AG10803 (cell line): ENCODE results near the gene DPP3.
A peak's percentile ranks its signal among the peaks of the same experiment; 100 is the strongest.
"Not testable (repeated sequence)": the region's sequence is repeated elsewhere in the genome, so short reads cannot be mapped to it uniquely, and the experiment has no call there.

ENCODE experiments used
- DNase-seq: peaks from one replicate; pipeline ENCODE4 v3.0.0; 2010; ENCODE audit warnings: low read depth
- H3K4me3 ChIP-seq: 2 replicates; pipeline ENCODE4 v1.5.1; 2011; ENCODE audit warnings: mild to moderate bottlenecking, low read length, control low read depth
- TF ChIP-seq, protein P1 (sequence below): conservative IDR thresholded peaks from 2 replicates; pipeline ENCODE4 v1.5.1; 2011; ENCODE audit warnings: mild to moderate bottlenecking, low read length, control low read depth, inconsistent platforms

DPP3 gene, protein sequence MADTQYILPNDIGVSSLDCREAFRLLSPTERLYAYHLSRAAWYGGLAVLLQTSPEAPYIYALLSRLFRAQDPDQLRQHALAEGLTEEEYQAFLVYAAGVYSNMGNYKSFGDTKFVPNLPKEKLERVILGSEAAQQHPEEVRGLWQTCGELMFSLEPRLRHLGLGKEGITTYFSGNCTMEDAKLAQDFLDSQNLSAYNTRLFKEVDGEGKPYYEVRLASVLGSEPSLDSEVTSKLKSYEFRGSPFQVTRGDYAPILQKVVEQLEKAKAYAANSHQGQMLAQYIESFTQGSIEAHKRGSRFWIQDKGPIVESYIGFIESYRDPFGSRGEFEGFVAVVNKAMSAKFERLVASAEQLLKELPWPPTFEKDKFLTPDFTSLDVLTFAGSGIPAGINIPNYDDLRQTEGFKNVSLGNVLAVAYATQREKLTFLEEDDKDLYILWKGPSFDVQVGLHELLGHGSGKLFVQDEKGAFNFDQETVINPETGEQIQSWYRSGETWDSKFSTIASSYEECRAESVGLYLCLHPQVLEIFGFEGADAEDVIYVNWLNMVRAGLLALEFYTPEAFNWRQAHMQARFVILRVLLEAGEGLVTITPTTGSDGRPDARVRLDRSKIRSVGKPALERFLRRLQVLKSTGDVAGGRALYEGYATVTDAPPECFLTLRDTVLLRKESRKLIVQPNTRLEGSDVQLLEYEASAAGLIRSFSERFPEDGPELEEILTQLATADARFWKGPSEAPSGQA

DNA sequence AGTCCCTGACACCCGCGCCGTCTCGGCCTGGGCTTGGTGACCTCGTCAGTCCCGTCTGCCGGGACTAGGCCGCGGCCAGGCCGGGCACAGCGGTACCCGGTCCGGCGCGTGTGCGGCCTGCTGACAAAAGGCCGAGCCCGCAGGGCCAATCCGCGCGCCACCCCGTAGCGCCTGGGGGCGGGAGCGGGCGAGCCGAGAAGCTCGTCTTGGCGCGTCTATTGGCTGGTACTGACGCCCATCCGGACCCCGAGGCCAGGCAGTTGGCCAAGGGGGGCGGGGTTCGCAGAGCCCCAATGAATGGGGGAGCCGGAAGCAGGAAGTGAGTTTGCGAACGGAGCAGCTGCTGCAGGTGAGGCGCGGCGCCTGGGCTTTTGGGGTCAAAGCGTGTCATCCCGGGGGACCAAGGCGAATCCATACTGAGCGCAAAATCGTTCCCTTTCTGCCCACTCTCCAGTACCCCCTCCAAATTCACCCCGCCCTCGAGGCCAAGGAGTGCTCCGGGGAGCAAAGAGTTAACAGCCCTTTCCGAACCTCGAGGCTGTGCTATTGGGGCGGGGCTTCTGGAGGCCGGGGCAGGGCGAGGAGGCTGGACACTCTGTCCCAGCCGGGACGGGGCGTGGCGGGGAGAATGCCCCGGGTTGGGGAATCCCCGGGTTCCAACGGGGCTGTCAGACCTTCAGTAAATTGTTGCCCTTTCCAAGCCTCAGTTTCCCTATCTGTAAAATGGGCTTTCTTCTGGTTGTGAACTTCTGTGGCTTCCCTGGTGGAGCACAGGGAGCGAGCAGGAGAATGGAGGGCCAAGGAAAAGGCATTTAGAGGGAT, at the start of gene DPP3:
DPP3 (plus strand) TSS at position 318 of the 822 bp plus-strand sequence. CDS start 1,767 bp downstream, outside the sequence.
- DNase-seq = peak; percentile 96
- peak within 1 kb of the TSS; percentile 95 for H3K4me3 ChIP-seq

DNA sequence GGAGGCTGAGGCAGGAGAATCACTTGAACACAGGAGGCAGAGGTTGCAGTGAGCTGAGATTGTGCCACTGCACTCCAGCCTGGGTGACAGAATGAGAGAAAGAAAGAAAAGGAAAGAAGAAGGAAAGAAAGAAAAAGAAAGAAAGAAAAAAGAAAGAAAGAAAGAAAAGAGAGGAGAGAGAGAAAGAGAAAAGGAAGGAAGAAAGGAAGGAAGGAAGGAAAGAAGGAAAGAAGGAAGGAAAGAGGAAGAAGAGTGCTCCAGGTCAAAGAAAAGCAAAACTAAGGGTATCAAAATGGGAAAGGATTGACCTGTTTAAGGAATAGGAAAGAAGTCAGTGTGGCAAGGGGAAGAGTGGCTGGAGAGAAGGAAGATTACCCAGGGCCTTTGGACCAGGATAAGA, 48.9 kb upstream of the DPP3 start:
- not testable (repeated sequence) for DNase-seq, H3K4me3 ChIP-seq

More for the DNA sequence above, at the start of gene DPP3:
- TF ChIP-seq, protein P1, sequence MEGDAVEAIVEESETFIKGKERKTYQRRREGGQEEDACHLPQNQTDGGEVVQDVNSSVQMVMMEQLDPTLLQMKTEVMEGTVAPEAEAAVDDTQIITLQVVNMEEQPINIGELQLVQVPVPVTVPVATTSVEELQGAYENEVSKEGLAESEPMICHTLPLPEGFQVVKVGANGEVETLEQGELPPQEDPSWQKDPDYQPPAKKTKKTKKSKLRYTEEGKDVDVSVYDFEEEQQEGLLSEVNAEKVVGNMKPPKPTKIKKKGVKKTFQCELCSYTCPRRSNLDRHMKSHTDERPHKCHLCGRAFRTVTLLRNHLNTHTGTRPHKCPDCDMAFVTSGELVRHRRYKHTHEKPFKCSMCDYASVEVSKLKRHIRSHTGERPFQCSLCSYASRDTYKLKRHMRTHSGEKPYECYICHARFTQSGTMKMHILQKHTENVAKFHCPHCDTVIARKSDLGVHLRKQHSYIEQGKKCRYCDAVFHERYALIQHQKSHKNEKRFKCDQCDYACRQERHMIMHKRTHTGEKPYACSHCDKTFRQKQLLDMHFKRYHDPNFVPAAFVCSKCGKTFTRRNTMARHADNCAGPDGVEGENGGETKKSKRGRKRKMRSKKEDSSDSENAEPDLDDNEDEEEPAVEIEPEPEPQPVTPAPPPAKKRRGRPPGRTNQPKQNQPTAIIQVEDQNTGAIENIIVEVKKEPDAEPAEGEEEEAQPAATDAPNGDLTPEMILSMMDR = no peak

DNA sequence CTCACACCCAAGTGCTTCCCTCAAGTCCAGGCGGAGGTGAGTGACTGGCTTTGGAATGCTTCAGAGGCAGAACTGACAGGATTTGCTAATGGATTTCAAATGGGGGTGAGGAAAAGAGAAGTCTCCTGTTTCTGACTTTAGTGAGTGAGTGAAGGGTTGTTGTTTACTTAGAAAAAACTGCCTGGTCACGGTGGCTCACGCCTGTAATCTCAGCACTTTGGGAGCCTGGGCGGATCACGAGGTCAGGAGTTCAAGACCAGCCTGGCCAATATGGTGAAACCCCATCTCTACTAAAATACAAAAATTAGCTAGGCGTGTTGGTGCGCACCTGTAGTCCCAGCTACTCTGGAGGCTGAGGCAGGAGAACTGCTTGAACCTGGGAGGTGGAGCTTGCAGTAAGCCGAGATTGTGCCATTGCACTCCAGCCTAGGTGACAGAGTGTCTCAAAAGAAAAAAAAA, 48.3 kb upstream of the DPP3 start:
- not testable (repeated sequence) for DNase-seq, H3K4me3 ChIP-seq

DNA sequence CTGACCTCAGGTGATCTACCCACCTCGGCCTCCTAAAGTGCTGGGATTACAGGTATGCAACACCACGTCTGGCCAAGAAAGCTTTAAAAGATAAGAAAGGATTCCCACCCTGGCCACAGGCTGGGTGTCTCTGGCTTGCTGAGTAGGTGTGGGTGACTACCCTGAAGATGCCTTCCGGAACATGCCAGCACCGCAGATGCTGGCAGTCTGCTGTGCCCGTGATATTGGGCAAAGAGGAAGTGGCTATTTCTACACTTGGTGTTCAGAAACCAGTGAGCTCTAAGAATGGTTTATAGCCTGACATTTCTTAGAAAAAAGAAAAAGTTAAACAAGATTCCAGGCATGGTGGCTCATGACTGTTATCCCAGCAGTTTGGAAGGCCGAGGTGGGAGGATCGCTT, 47.6 kb upstream of the DPP3 start:
- no peak for DNase-seq
- TF ChIP-seq, protein P1 = no peak

DNA sequence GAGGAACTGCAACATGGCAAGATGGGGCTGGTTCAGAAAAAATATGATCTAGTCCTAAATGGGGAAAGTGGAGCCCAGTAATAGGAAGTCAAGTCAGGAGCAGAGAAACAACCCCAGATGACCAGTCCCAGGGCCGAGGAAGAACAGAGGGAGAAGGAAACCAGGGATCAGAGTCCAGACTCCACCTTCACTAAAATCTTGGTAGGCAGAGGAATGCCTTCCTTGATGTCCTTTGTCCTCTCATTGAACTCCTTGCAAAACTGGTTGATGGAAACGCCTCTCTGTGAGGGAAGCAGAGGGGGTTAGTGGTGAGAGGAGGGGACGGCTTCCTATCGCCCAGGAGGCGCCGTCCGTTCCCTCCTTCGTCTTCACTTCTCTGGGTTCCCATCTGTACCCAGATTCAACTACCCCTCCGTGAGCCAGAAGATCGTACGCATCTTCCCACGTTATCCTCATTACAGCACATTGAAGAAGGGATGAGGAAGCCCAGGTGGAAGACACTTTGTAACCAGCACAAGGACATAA, 42.2 kb upstream of the DPP3 start:
- peak overlapping the region; percentile 86 for H3K4me3 ChIP-seq
- TF ChIP-seq, protein P1 = no peak
- DNase-seq = no peak

More for the DNA sequence above, 47.6 kb upstream of the DPP3 start:
- no peak overlapping the region for H3K4me3 ChIP-seq

DNA sequence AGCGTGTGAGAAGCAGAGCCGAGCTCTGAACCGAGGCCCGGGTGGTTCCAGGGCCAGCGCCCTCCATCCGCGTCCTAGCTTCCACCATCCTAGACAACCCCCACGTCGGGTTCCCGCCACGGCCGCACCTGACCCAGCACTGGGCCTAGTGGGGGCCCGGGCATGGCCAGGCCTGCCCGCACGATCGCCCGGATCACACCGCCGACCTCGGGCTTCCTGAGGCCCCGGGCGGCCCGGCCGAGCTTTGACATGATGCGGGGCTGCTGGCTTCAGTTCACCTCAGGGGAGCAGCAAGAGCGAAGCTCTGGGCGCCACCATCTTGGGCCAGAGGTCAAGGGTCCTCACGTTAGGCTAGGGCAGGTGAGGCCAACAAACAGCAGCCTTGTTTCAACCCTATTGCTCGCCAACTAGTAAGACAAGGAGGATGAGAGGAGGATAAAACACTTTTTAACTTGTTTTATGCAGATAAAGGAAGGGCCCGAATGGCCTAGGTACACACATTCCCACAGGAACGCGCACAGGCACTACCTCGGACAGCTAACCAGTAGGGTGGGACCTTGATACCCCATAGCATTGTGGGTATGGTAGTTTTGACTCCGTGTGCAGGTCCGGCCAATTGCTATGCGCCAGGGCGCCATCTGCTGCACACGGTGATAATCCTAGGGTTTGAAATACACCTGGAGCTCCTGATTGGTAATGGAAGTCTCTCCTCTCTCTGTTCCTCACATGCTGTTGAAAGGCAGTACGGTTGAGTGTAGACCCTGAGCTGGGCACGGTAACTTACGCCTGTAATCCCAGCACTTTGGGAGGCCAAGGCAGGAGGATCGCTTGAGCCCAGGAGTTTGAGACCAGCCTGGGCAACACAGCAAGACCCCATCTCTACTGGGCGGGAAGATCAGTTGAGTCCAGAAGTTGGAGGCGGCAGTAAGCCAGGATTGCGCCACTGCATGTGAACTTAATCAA, 41.4 kb upstream of the DPP3 start, which contains the start of gene MRPL11:
MRPL11 (minus strand) TSS at position 345 of the 963 bp plus-strand sequence; CDS start at position 251, 94 bp downstream.
- DNase-seq = peak; percentile 90
- TF ChIP-seq, protein P1 = peak; percentile 76

DNA sequence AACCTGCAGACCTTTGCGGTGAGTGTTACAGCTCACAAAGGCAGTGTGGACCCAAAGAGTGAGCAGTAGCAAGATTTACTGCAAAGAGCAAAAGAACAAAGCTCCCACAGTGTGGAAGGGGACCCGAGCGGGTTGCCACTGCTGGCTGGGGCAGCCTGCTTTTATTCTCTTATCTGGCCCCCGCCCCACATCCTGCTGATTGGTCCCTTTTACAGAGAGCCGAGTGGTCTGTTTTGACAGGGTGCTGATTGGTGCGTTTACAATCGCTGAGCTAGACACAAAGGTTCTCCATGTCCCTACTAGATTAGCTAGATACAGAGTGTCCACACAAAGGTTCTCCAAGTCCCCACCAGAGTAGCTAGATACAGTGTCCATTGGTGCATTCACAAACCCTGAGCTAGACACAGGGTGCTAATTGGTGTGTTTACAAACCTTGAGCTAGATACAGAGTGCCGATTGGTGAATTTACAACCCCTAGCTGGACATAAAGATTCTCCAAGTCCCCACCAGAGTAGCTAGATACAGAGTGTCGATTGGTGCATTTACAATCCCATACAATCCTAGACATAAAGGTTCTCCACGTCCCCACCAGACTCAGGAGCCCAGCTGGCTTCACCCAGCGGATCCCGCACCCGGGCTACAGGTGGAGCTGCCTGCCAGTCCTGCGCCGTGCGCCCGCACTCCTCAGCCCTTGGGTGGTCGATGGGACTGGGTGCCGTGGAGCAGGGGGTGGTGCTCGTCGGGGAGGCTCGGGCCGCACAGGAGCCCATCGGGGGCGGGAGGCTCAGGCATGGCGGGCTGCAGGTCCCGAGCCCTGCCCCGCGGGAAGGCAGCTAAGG, 39.9 kb upstream of the DPP3 start:
- H3K4me3 ChIP-seq, DNase-seq: not testable (repeated sequence)

More for the DNA sequence above, 41.4 kb upstream of the DPP3 start, which contains the start of gene MRPL11:
- peak within 1 kb of the TSS; percentile 86 for H3K4me3 ChIP-seq

DNA sequence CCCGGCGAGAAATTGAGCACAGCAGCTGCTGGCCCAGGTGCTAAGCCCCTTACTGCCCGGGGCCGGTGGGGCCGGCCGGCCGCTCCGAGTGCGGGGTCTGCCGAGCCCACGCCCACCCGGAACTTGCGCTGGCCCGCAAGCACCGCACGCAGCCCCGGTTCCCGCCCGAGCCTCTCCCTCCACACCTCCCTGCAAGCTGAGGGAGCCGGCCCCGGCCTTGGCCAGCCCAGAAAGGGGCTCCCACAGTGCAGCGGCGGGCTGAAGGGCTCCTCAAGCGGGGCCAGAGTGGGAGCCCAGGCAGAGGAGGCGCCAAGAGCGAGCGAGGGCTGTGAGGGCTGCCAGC, 39.3 kb upstream of the DPP3 start:
- H3K4me3 ChIP-seq, DNase-seq: not testable (repeated sequence)
